ENCODE results near the gene TLE4.

- TF ChIP-seq MYC (IDR thresholded peaks at IDR 0.05; ENCODE audit: low read depth, low read length) = no peak
- TF ChIP-seq MAX (IDR thresholded peaks at IDR 0.05; ENCODE audit: low read depth, low read length) = no peak
- no peak for TF ChIP-seq CTCF (IDR thresholded peaks at IDR 0.05; ENCODE audit: low read depth, low read length)
- TF ChIP-seq POLR2A (IDR thresholded peaks at IDR 0.05; ENCODE audit: extremely low read depth, insufficient read length) = no peak
These were observed 10.0 kb downstream of the TLE4 start for GRCh38 chr9:79581794-79582193.
